Natural killer cell treated with Interleukin-12 subunit alpha and Interleukin-12 subunit beta and Interleukin-15 and Interleukin-18, amount 100 ng/mL, for 72 hours (primary cell): ENCODE data around the gene HOXA11. TPM values are rescaled to one million over a fixed set of nuclear protein-coding genes. Genes with fewer than 3 reads are reported as not detected.

ENCODE experiments used
- ATAC-seq, 2 donors: fragments of 150-1000 bp; cut with Tn5 transposase in 1 of 2; sonication (Bioruptor Pico), chemical (Tn5 transposase) in 1 of 2; 2 replicates each; pipeline ENCODE4 v1.10.0; 2021
- DNase-seq: peaks from one replicate; pipeline ENCODE4 v3.0.0; 2022; ENCODE audit warnings: low spot score
- H3K27ac Mint-ChIP-seq, 2 donors: 1 replicate in 1 of 2; 2 replicates in 1 of 2; pipeline ENCODE4 v1.8.0; 2022; ENCODE audit warnings: mixed read lengths in 2 of 2, mild to moderate bottlenecking in 1 of 2, moderate library complexity in 1 of 2
- H3K27me3 Mint-ChIP-seq, 2 donors: 1 replicate in 1 of 2; 2 replicates in 1 of 2; pipeline ENCODE4 v1.8.0; 2022; ENCODE audit warnings: mixed read lengths in 2 of 2
- H3K36me3 Mint-ChIP-seq: one replicate; pipeline ENCODE4 v1.8.0; 2022; ENCODE audit warnings: mixed read lengths
- H3K4me1 Mint-ChIP-seq, 2 donors: 1 replicate in 1 of 2; 2 replicates in 1 of 2; pipeline ENCODE4 v1.8.0; 2022; ENCODE audit warnings: low read depth in 2 of 2, mixed read lengths in 2 of 2, mild to moderate bottlenecking in 1 of 2
- H3K4me3 Mint-ChIP-seq: one replicate; pipeline ENCODE4 v1.8.0; 2022; ENCODE audit warnings: mixed read lengths
- H3K9me3 Mint-ChIP-seq: 2 replicates; pipeline ENCODE4 v1.8.0; 2022; ENCODE audit warnings: mixed read lengths
- total RNA-seq, 2 donors: library from RNA; stranded (reverse); gene quantifications; one replicate each; pipeline ENCODE4 v1.2.3, GENCODE V29; 2022

HOXA11 gene
- total RNA-seq, 2 donors from 2014 or later: 0.20 to 0.76 TPM

DNA sequence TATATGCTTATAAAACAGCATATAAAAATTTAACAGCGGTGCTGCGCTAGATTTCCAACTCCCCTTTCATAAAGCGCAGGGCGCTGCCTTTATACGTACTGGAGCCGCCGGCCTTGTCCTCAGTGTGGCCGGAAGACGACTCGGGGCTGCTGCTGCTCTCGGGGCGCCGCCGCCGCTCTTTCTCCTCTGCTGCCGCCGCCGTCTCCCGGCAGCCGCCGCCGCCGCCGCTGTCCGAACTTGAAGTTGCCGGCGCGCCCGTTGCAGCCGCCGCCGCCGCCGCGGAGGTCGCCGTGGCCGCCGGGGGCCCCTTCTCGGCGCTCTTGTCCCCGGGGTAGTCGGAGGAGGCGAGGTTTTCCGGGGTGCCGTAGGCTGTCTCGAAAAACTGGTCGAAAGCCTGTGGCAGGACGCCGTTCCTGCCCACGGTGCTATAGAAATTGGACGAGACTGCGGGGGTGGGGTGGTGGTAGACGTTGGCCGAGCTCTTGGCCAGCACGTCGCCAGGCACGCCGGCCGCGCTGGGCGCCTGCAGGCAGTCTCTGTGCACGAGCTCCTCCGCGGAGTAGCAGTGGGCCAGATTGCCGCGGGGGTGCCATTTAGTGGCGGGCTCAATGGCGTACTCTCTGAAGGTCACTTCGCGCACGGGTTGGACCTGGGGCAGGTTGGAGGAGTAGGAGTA is 557 bp downstream of the HOXA11 start:
- Mint-ChIP-seq H3K36me3 (no peaks in the 10 kb centered on the region), H3K4me1 (peaks cover 40 to 44% of the 10 kb centered on the region in 2 donors), H3K27me3 (peaks cover 46 to 64% of the 10 kb centered on the region in 2 donors), H3K4me3 (peak overlapping the region; percentile 73), H3K9me3 (no peaks in the 10 kb centered on the region), H3K27ac (peak overlapping the region; percentile 21 to 23)
- no peak for DNase-seq
- ATAC-seq: peak; percentile 69 to 78

DNA sequence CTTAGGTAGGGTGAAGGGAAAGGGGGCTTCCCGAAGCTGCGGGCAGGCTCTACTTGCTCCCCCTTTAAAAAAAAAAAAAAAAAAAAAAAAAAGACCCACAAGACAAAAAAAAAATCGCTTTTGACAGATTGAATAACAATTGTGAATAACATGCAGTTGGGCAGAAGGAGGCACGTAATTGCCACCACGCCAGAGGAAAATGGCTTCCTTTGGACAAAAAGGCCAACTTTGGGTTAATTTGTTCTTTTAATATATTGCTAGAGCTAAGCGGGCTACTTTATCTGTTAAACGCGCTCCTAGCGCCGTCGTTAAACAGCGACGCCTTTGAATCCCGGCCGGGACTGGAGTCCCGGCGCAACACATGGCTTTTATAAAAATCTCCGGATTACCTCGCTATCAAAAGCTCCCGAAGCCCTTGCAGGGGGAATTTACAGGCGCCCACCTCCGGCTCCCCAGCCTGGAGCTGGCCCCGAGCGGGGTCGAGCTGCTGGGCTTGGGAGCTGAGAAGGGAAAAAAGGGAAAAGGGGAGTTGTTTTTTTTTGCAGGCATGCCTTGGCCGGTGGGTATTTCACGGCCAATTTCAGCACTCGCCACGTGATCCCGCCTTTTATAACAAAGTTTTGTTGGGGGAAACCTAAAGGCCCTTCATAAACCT is 1.2 kb downstream of the HOXA11 start:
- Mint-ChIP-seq H3K27ac (no peak overlapping the region), H3K27me3 (peaks cover 44 to 63% of the 10 kb centered on the region in 2 donors), H3K36me3 (no peaks in the 10 kb centered on the region), H3K9me3 (no peaks in the 10 kb centered on the region), H3K4me1 (peaks cover 37 to 43% of the 10 kb centered on the region in 2 donors), H3K4me3 (peak overlapping the region; percentile 73)
- no peak for DNase-seq
- ATAC-seq: no peak

- DNase-seq: no peak
- Mint-ChIP-seq H3K9me3 (no peaks in the 10 kb centered on the region), H3K36me3 (no peaks in the 10 kb centered on the region), H3K27ac (no peak overlapping the region), H3K27me3 (peaks cover 39 to 59% of the 10 kb centered on the region in 2 donors), H3K4me3 (no peak overlapping the region), H3K4me1 (peaks cover 30 to 36% of the 10 kb centered on the region in 2 donors)
- ATAC-seq: no peak
Observed at GRCh38 chr7:27182861-27183681, 2.0 kb downstream of the HOXA11 start.

DNA sequence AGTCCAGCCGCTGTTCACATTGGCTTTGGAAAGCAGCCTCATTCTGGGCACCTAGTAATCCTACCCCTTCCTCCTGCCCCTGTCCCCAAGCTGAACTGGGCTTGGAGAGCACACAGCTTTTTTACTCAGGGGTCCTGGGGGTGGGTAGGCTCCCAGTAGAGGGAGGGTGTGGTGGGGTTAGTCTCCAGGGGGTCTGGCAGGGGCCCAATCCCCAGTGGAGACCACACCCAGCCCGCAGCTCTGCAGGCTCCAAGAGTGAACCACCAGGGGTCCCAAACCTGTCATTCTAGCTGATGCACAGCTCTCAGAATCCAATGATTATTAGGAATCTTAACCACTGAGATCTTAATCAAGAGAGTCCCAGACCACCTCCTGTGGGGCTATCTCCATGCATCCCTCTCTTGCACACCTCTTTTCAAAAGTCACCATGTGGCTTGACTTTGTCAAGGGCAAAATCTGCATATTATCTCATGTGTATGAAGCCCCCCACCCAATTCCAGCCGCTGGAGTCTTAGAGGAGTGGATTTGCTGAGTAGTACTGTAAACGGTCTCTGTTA is 2.7 kb downstream of the HOXA11 start:
- H3K4me1 Mint-ChIP-seq: peaks cover 24 to 31% of the 10 kb centered on the region in 2 donors
- H3K27me3 Mint-ChIP-seq: peaks cover 34 to 57% of the 10 kb centered on the region in 2 donors
- H3K9me3 Mint-ChIP-seq: no peaks in the 10 kb centered on the region
- DNase-seq (no peak), ATAC-seq (no peak)
- H3K36me3 Mint-ChIP-seq: no peaks in the 10 kb centered on the region
- H3K27ac Mint-ChIP-seq: no peak overlapping the region
- no peak overlapping the region for H3K4me3 Mint-ChIP-seq

DNA sequence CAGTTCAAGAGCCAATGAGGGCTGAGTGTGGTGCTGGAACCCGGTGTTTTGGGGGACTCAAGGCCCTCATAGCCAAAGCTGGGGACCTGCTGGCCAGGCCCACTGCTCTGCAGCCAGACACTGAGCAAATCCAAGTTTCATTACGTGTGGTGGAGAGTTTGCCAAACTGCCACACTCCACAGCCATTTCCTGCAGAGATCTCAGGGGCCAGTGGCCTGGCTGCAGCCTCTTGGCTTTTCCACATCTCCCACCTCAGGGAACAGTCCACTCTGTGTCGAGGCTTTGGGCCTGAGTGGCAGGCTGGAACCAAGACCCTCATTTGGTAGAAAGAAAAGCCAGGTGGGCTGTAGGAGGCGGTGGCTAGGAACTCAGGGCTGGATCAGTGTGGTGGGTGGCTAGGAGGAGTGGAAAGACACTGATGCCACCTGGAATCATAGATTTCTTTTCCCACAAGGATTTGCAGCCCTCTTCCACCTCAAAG is 3.2 kb downstream of the HOXA11 start:
- Mint-ChIP-seq H3K36me3 (no peaks in the 10 kb centered on the region), H3K9me3 (no peaks in the 10 kb centered on the region), H3K4me1 (peaks cover 24 to 28% of the 10 kb centered on the region in 2 donors), H3K27me3 (peaks cover 30 to 52% of the 10 kb centered on the region in 2 donors), H3K4me3 (no peak overlapping the region), H3K27ac (no peak overlapping the region)
- DNase-seq (no peak), ATAC-seq (no peak)

DNA sequence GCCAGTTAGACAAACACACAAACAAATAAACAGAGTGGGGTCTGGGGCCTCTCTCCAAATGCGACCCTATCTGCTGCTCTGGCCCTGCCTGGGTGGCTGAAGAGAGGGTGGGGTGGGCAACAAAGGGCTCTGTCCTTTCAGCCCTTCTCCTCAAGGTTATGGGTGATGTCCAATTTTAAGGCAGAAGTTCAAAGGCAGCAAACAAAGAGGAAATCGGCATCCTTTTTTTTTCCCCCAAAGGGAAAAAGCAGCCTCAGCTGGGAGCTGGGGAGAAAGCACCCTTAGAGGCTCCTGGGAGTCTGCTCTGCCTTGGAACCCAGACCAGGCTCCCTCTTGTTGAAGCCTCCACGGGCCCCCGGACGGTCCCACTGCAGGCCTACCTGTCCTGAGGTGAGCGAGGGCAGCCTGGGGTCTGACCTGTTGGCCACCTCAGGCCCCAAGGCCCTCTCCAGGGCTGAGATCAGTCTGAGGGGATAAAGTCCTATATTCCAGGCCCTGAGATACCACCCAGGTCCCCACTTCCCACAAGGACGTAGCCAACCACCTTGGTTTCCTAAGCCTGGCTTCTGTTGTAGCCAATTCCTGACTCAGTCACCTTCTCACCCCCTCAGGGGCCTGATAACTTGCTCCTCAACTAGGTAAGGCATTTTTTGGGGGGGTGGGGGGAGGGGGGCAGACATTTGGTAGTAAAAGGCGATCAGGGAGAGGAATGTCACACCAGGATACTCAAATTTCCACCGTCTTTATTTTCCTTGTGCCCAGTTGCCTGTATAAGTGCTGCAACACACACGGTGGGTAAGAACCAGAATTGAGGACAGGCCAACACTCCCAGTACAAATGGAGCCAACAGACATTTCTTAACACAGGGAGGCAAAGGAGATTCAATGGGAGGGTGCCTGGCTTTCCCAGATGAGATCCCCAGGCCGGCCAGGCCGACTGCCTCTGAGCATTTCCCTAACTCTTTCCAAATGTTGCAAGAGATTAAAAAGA is 4.3 kb downstream of the HOXA11 start:
- Mint-ChIP-seq H3K36me3 (no peaks in the 10 kb centered on the region), H3K27me3 (peaks cover 24 to 41% of the 10 kb centered on the region in 2 donors)
- ATAC-seq: no peak

GRCh38 chr7:27179503-27180430 is 5.3 kb downstream of the HOXA11 start:
- DNase-seq (no peak), ATAC-seq (peak; percentile 75 to 80)
- Mint-ChIP-seq H3K36me3 (no peaks in the 10 kb centered on the region), H3K9me3 (no peaks in the 10 kb centered on the region), H3K27ac (no peak overlapping the region), H3K27me3 (peaks cover 23 to 31% of the 10 kb centered on the region in 2 donors), H3K4me1 (peaks cover 9 to 17% of the 10 kb centered on the region in 2 donors), H3K4me3 (peak overlapping the region; percentile 26)

More for the DNA sequence above, 4.3 kb downstream of the HOXA11 start:
- Mint-ChIP-seq H3K4me3 (no peak overlapping the region), H3K27ac (no peak overlapping the region), H3K9me3 (no peaks in the 10 kb centered on the region), H3K4me1 (peaks cover 16 to 22% of the 10 kb centered on the region in 2 donors)
- DNase-seq: no peak

GRCh38 chr7:27179030-27179429 is 6.0 kb downstream of the HOXA11 start:
- Mint-ChIP-seq H3K36me3 (no peaks in the 10 kb centered on the region), H3K4me1 (peaks cover 6 to 16% of the 10 kb centered on the region in 2 donors), H3K4me3 (peak overlapping the region; percentile 26), H3K27me3 (peaks cover 21 to 28% of the 10 kb centered on the region in 2 donors), H3K9me3 (no peaks in the 10 kb centered on the region), H3K27ac (no peak overlapping the region)
- no peak for DNase-seq
- ATAC-seq: no peak

GRCh38 chr7:27178366-27178765 is 6.7 kb downstream of the HOXA11 start:
- Mint-ChIP-seq H3K9me3 (no peaks in the 10 kb centered on the region), H3K27me3 (peaks cover 21 to 28% of the 10 kb centered on the region in 2 donors), H3K27ac (no peak overlapping the region), H3K36me3 (no peaks in the 10 kb centered on the region), H3K4me1 (peaks cover 6 to 16% of the 10 kb centered on the region in 2 donors), H3K4me3 (no peak overlapping the region)
- DNase-seq (no peak), ATAC-seq (no peak)

DNA sequence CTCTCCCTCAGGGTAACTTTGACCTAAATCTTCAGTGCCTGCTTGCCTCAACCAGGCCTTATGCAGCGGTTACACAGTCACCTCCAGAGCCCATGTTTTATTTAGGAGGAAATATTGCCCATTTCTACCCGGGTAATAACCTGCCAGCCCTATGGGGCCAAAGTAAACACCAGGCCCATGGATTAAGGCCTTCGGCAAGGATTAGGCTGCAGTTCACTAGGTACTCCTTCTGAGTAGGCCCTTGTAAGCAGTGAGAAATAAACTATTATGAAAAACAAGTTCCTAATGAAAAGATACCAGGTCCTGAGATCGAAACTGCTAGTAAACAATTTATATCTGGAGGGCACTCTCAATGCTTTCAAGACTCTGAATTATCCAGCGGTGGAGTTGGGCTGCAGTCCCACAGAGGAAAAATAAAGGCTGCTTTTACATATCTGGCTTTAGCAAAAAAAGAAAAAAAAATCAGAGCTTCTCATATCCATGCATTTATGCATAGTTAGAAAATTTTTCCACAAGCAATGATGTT is 7.2 kb downstream of the HOXA11 start:
- no peak overlapping the region for H3K4me3 Mint-ChIP-seq
- no peak for ATAC-seq

GRCh38 chr7:27176962-27177794 is 7.9 kb downstream of the HOXA11 start:
- Mint-ChIP-seq H3K36me3 (peaks cover under 1% of the 10 kb centered on the region), H3K27me3 (peaks cover 21 to 26% of the 10 kb centered on the region in 2 donors), H3K4me1 (peaks cover 11 to 17% of the 10 kb centered on the region in 2 donors), H3K9me3 (no peaks in the 10 kb centered on the region), H3K4me3 (no peak overlapping the region), H3K27ac (no peak overlapping the region)
- no peak for DNase-seq
- ATAC-seq: no peak

More for the DNA sequence above, 7.2 kb downstream of the HOXA11 start:
- H3K27me3 Mint-ChIP-seq: peaks cover 21 to 26% of the 10 kb centered on the region in 2 donors
- H3K4me1 Mint-ChIP-seq: peaks cover 6 to 16% of the 10 kb centered on the region in 2 donors
- H3K27ac Mint-ChIP-seq: no peak overlapping the region
- H3K36me3 Mint-ChIP-seq: no peaks in the 10 kb centered on the region
- DNase-seq: no peak
- no peaks in the 10 kb centered on the region for H3K9me3 Mint-ChIP-seq
